Activated naive CD8-positive, alpha-beta T cell treated with anti-CD3 and anti-CD28 coated beads, Interleukin-2, amount 50 U/mL, for 16 hours (primary cell): ENCODE measurements around the gene MED16.
"Not testable (repeated sequence)": the region's sequence is repeated elsewhere in the genome, so short reads cannot be mapped to it uniquely, and the experiment has no call there.

ENCODE experiments used
- DNase-seq: peaks from one replicate; pipeline ENCODE4 v3.0.0-alpha.2; 2020; ENCODE audit warnings: low read depth, low spot score

MED16 gene

DNA sequence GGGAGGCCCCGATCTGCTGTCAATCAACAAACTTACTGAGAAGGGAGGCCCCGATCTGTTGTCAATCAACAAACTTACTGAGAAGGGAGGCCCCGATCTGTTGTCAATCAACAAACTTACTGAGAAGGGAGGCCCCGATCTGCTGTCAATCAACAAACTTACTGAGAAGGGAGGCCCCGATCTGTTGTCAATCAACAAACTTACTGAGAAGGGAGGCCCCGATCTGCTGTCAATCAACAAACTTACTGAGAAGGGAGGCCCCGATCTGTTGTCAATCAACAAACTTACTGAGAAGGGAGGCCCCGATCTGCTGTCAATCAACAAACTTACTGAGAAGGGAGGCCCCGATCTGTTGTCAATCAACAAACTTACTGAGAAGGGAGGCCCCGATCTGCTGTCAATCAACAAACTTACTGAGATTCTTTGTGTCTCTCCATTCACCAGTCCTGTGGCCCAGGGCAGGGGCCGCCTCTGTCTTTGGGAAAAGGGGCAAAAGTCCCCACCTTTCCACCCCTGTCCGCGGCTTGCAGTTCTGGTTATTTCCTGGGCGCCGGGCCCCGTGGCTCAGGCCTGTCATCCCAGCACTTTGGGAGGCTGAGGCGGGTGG lies 39.3 kb downstream of the MED16 start:
- DNase-seq = not testable (repeated sequence)

DNA sequence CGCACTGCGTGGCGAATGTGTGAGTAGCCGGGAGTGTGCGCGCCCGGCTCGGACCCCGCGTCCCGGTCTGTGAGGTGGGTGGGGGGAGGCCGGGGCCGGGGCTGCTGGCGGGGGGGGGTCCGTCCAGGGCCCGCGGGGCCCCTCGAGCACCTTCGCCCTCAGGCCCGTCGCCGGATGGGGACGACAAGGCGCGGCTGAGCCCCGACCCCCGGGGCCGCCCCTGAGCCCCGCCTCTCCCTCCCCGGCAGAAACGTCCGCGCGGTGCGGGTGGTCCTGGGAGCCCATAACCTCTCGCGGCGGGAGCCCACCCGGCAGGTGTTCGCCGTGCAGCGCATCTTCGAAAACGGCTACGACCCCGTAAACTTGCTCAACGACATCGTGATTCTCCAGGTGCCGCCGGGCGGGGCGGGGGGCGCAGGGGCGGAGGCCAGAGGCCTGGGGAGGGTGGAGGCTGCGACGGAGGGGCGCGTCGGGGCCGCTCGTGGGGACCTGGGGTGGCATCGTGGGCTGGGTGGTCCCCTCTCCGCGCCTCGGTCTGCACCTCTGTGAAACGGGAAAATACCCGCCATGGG lies 39.9 kb downstream of the MED16 start:
- DNase-seq = no peak

DNA sequence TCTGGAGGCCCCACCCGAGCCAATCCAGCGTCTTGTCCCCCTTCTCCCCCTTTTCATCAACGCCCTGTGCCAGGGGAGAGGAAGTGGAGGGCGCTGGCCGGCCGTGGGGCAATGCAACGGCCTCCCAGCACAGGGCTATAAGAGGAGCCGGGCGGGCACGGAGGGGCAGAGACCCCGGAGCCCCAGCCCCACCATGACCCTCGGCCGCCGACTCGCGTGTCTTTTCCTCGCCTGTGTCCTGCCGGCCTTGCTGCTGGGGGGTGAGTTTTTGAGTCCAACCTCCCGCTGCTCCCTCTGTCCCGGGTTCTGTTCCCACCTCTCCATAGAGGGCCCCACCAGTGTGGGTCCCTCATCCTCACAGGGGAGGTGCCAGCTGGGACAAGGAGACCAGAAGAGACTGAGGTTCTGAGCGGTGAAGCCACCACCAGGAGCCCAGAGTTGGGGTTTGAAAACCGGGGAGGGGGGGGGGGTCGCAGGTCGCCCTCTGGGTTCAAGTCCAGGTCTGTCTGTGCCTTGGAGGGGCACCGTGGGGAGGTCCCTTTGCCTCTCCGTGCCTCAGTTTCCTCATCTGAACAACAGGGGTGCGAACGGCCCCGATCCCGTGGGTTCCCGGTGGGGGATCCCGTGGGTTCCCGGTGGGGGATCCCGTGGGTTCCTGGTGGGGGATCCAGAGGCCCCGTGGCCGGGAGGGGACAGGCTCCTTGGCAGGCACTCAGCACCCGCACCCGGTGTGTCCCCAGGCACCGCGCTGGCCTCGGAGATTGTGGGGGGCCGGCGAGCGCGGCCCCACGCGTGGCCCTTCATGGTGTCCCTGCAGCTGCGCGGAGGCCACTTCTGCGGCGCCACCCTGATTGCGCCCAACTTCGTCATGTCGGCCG lies 40.6 kb downstream of the MED16 start, which contains the start of gene ELANE:
Gene ELANE, plus strand, starts transcription at position 168 of the 878 bp plus-strand sequence. Its CDS starts 26 bp downstream, at position 194.
- DNase-seq = no peak

DNA sequence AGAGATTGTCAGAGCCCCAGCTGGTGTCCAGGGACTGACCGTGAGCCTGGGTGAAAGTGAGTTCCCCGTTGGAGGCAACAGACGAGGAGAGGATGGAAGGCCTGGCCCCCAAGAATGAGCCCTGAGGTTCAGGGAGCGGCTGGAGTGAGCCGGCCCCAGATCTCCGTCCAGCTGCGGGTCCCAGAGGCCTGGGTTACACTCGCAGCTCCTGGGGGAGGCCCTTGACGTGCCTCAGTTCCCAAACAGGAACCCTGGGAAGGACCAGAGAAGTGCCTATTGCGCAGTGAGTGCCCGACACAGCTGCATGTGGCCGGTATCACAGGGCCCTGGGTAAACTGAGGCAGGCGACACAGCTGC lies 42.0 kb downstream of the MED16 start:
- DNase-seq = no peak

DNA sequence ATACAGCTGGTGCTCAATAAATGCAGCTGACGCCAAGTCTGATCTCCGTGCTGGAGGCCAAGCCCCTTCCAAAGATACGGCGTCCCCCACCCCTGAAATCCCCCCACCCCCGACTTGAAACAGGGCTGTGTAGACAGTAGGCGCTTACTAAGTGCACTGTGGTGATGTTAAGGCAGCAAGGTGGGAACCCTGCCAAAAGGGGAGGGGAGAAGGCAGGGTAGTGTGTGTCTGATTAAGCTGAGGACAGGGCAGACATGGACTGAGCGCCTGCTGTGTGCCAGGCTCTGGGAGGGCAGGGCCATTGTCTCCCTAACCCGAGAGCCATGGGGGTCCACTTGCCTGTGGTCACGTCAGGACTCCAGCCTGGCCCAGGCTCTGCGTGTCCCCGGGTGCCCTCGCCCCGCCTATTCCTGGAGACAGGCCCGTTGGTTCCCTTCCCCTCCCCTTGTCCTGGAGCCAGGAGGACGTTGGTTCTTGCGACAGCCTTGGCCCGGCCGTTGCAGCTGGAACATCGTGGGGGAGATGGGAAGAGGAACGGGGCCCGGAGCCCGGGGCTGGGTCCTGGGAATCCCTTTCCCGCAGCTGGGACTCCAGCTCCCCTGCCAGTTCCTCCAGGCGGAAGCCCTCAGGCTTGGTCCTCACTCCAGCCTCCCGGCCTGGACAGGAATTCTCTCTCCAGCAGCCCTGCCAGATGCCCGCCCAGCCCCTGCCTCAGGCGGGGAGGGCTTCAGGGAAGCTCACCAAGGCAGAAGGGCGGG lies 42.6 kb downstream of the MED16 start:
- no peak for DNase-seq

DNA sequence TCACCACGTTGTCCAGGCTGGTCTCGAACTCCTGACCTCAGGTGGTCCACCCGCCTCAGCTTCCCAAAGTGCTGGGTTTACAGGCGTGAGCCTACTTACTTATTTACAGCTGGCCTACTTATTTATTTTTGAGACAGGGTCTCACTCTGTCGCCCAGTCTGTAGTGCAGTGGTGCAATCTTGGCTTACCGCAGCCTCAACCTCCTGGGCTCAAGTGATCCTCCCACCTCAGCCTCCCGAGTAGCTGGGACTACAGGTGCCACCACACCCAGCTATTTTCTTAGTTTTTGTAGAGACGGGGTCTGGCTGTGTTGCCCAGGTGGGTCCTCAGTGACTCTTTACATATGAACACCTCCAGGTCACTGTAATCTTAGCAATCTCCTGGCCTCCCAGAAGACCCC lies 43.8 kb downstream of the MED16 start:
- DNase-seq = not testable (repeated sequence)

DNA sequence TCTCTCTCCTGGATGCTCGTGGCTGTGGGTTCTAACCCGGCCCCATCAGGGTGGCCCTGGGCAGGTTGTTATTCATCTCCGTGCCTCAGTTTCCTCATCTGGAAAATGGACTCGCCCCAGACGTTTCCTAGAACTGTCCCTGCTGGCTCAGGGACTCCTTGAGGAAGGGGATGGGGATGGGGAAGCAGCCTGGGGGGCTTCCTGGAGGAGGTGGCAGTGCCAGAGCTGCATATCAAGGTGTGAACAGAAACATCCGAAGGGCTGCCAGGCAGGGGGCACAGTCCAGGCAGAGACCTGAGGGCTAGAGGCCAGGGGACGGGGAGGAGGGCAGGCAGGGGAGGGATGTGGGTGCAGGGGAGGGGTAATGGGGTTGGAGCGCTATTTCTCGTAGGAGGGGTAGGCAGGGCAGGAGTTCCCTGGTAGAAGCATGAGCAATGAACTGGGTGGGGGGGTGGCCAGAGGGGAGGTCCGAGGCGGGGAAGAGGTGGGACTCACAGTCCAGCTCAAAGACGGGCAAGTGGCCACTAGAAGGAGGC lies 44.5 kb downstream of the MED16 start:
- no peak for DNase-seq

DNA sequence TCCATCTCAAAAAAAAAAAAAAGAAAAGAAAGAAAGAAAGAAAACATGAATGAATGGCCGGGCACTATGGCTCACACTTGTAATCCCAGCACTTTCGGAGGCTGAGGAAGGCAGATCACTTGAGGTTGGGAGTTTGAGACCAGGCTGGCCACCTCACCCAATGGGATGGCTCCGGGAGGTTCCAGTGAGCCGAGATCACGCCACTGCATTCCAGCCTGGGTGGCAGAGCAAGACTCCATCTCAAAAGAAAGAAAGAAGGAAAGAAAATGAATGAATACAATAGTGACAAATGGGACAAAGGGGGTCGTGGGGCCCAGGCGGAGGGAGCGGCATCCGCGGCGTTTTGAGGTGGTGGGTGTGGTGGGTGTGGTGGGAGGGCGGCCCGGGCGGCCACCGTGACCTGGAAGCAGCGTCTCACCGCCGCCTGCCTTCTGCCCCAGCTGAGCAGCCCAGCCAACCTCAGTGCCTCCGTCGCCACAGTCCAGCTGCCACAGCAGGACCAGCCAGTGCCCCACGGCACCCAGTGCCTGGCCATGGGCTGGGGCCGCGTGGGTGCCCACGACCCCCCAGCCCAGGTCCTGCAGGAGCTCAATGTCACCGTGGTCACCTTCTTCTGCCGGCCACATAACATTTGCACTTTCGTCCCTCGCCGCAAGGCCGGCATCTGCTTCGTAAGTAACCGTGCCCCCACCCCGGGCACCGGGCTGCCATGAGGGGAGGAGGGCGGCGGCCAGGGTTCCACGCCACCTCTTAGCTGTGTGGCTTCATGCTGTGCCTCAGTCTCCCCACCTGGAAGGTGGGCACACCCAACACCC lies 47.1 kb downstream of the MED16 start:
- no peak for DNase-seq

DNA sequence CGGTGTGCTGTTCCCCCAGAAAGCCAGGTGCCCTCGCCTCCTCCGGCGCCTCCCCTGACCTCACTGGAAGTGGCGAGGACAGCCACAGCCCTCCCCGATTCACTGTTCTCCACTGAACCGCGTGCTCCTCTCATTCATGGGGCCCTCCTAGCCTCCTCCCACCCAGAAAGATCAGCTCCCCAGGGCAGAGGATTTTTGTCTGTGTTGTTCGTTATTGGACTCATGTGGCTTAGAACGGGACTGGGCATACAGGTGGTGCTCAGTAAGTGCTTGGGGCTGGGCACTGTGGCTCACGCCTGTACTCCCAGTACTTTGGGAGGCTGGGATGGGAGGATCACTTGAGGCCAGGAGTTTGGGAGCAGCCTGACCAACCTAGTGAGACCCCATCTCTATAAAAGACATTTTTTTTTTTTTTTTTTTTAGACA lies 48.4 kb downstream of the MED16 start:
- DNase-seq = no peak

DNA sequence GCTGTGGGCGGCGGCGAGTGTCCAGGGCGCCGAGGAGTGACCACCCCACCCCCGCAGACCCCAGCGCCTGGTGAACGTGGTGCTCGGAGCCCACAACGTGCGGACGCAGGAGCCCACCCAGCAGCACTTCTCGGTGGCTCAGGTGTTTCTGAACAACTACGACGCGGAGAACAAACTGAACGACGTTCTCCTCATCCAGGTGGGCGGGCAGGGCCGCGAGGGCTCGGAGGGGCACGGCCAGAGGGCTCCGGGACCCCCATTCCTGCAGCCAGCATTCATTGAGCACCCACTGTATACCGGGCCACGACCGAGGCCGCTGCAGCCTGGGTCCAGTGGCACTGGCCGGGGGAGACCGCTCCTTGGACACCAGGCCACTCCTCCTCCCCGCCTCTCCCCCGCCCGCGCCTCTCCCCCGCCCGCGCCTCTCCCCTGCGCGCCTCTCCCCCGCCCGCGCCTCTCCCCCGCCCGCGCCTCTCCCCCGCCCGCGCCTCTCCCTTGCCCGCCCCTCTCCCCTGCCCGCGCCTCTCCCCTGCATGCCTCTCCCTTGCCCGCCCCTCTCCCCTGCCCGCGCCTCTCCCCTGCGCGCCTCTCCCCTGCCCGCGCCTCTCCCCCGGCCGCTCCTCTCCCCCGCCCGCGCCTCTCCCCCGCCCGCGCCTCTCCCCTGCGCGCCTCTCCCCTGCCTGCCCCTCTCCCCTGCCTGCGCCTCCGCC lies 49.0 kb downstream of the MED16 start:
- DNase-seq = no peak

DNA sequence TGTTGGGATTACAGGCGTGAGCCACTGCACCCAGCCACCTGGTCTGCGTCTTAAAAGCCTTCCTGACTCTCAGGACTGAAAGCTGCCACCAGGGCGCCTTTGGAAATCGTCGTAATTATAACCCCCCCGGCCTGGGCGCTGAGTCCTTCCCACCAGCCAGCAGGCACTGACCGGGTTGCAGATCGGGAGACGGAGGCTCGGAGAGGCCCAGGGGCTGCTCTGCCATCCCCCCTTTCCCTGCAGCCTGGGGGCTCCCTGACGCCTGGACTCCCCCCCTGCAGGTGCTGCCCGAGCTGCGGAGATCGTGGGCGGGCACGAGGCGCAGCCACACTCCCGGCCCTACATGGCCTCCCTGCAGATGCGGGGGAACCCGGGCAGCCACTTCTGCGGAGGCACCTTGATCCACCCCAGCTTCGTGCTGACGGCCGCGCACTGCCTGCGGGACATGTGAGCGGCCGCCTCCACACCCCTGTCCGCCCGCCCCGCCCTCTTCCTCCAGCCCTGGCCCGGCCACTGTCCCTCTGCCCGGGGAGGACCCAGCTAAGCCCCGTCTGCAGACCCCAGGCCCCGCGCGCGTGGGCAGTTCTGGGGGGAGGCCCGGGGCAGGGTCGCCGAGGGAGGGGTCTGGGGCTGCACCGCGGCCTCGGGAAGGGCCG lies 49.7 kb downstream of the MED16 start:
- no peak for DNase-seq

DNA sequence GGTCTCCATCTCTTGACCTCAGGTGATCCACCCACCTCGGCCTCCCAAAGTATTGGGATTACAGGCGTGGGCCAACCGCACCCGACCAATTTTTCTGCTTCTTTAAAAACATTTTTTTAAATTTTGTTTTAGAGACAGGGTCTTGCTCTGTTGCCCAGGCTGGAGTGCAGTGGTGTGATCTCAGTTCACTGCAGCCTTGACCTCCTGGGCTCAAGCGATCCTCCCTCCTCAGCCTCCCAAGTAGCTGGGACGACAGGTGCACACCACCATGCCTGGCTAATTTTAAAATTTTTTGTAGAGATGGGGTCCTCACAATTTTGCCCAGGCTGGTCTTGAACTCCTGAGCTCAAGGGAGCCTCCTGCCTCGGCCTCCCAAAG lies 50.2 kb downstream of the MED16 start:
- DNase-seq = not testable (repeated sequence)

DNA sequence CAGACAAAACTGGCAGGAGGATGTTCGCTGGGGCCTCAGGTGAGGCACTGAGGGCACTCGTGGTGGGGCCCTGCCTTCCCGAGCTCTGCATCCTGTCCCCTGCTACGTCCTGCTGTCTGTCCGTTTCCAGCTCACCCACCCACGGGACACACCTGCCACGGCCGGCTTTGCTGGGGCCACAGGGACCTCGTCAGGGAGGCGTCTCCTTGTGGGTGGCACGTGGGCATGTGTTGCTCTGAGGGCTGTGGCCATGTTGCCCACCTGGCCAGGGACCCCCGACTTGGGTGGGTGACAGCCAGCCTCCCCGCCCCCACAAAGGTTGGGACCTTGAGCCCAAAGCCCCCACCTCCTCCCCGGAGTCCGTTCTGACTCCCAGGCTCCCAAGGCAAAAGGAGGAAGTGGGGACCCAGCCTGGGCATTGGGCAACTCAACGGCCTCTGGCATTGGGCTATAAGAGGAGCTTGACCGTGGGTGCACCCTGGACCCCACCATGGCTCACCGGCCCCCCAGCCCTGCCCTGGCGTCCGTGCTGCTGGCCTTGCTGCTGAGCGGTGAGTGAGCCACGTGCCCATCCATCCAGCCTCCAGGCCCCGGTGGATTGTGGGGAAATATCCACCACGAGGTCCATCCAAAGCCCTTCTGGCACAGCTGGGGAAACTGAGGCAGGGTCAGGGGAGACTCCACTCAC lies 52.3 kb downstream of the MED16 start, which contains the start of gene PRTN3:
Gene PRTN3, plus strand, starts transcription at position 481 of the 688 bp plus-strand sequence. Its CDS starts 10 bp downstream, at position 491.
- no peak for DNase-seq

DNA sequence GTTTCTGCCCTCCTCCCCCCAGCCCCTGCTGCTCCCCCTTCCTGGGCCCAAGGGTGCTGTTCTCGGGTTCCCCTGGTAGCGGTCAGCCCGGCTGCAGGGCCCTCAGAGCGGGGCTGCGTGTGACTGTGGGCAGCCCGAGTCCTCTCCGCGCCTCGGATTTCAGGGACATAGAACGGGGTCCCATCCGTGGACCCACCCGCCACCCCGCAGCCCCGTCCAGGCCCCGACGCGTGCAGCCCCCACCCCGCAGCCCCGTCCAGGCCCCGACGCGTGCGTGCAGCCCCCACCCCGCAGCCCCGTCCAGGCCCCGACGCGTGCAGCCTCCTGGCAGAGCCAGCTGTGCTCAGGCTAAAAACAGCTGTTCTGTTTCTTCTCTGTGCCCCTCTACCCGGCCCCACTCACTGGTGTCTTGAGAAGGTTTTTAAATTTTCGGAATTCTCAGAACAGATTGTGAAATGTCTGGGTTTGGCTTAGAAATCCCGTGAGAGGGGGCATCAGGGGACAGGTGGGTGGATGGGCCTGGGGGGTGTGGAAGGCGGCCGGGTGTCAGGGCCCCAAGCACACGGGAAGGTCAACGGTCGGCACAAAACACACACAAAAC lies 57.7 kb downstream of the MED16 start:
- no peak for DNase-seq

DNA sequence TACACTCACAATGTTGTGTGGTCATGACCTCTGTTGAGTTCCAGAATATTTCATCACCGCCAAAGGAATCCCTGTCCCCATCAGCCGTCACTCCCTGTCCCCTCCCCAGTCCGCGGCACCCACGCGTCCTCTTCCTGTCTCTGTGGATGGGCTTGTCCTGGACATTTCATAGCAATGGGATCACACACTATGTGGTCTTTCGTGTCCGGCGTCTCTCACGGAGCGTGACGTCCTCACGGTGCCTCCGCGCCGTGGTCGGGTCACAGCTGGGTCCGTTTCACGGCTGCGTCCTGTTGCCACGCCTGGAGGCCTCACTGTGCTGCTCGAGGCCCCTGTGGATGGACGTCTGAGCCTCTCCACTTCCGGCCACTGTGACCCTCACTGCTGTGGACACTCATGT lies 58.8 kb downstream of the MED16 start:
- no peak for DNase-seq

DNA sequence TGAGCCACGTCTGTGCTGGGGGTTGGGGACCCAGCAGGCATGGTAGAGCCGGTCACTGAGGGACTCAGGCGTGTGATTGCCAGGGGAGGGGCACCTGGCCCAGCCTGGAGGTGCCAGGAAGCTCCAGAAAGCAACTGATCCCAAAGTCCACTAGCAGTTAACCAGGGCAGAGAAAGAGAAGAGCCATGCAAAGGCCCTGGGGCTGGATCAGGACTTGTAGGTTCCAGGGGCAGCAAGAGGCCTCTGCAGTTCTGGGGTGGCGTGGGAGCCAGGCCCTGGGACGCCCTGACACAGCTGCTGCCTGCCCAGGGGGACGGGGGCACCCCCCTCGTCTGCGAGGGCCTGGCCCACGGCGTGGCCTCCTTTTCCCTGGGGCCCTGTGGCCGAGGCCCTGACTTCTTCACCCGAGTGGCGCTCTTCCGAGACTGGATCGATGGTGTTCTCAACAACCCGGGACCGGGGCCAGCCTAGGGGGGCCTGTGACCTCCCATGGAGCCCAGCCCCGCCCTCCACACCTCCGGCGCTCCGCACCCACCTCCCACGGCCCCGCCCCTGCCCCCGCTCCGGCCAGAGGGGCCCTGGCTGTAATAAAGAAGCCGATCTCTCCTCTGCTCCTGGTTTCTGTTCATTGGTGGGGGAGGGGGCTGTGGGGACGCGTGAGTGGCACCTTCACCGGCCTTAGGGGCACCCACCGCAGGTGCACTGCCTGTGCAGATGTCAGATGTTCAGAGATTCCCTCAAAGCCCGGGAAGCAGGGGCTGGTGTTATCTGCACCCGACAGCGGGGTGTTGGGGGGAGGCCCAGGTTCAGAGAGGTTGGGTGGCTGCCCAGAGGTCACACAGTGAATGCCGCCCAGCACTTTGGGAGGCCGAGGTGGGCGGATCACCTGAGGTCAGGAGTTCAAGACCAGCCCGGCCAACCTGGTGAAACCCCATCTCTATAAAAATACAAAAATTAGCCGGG lies 61.3 kb downstream of the MED16 start:
- no peak for DNase-seq

DNA sequence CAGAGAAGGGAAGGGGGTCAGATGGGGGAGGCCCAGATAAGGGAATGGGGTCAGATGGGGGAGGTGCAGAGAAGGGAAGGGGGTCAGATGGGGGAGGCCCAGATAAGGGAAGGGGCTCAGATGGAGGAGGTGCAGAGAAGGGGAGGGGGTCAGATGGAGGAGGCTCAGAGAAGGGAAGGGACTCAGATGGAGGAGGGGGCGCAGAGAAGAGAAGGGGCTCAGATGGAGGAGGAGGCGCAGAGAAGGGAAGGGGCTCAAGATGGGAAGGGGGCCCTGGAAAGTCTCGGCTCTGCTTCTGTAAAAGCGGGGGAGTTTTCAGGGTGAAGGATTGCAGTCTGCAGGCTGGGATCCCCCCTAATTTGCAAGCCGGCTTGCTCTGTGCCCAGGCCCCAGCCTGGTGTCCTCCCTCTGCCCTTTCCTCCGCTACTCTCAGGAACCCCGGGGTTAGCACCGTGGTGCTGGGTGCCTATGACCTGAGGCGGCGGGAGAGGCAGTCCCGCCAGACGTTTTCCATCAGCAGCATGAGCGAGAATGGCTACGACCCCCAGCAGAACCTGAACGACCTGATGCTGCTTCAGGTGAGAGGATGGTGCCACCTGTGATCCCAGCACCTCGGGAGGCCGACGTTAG lies 63.7 kb downstream of the MED16 start:
- DNase-seq = no peak
